ENCODE results near the gene TENT5C. TPM values are rescaled to one million over a fixed set of nuclear protein-coding genes. Genes with fewer than 3 reads are reported as not detected.

The TENT5C gene
- polyA plus RNA-seq, 2 donors, result 0.20 to 0.29 TPM

DNA sequence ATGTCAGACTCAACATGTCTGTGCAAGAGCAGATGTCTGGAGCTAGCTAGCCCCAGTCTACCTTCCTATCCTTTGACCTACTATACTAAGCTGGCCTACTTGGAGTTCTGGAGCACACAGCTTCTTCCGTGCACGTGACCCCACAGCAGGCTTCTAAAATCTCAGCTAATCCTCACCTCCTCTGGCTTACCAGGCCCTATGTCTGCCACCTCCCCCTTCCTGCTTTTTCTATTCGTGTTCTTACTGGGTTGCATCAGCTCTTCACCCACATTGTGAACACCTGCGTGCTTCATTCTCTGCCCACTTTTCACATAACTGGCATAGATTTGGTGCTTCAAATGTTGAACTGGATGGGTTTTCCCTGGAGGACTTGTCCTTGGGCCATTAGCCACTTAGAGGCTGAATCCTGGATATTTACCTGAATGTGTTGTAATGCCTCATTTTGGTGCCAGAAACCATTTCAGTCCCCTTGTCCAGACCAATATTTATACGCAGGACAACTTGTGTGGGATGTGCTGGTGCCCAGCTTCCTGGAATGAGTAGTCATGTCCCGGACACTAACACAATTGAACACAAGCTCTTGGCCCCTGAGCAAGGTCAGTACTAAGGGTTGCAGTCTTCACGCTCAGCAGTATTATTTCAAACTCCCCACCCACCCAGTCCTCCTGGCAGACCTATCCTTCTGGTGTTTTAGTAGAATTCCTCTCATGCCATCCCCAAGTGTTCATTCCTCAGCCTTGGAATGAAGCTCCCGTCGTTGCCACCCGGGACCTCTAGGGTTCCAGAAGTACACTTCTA is 24.0 kb downstream of the TENT5C start:
- Histone ChIP-seq H3K27me3 (ENCODE audit: control insufficient read depth in 1 of 2, insufficient read depth in 2 of 2, low read length in 2 of 2) (no peaks in the 10 kb centered on the region), H3K4me3 (ENCODE audit: low read depth in 1 of 2, low read length in 2 of 2) (no peak overlapping the region), H3K27ac (ENCODE audit: low read depth in 2 of 2, low read length in 1 of 2) (no peak overlapping the region), H3K4me1 (ENCODE audit: control insufficient read depth in 2 of 2, insufficient read depth in 2 of 2, low read length in 1 of 2) (peaks cover 0 to 2% of the 10 kb centered on the region in 2 donors), H3K36me3 (ENCODE audit: control insufficient read depth in 2 of 2, insufficient read depth in 2 of 2, low read length in 1 of 2) (no peaks in the 10 kb centered on the region), H3K9me3 (ENCODE audit: control insufficient read depth in 2 of 2, insufficient read depth in 1 of 2, low read depth in 1 of 2, low read length in 1 of 2) (no peaks in the 10 kb centered on the region)
- WGBS, 2 donors, result 82 to 91% methylated on average over 10 of the region's 10 CpGs

DNA sequence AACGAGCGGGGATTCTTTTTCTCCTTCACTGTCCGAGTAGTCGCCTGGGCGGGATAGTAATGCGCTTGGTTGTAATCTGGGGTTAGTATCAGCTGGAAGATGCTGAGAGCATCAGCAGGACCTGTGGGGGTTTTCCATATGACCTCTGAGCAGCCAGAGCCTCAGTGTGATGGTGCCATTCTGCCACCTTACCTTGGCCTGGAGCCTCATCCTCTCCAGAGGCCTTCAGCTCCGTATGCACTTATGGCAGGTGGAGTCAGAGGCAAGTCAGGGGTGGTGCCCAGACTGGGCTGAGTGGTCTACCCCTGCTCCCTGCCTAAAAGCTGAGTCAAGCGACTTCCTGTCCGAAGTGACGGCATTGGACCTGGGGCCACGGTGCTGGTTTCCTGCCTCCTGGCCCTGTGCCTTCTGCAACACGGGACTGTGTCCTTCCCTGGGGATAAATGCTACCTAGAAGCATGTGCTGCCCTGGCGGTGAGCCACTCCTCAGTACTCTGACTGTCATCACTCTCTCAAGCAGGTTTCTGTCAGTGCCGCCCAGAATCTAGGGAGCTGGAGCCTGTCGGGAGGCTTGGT is 24.7 kb downstream of the TENT5C start:
- Histone ChIP-seq H3K27me3 (ENCODE audit: control insufficient read depth in 1 of 2, insufficient read depth in 2 of 2, low read length in 2 of 2) (no peaks in the 10 kb centered on the region), H3K4me3 (ENCODE audit: low read depth in 1 of 2, low read length in 2 of 2) (no peak overlapping the region), H3K9me3 (ENCODE audit: control insufficient read depth in 2 of 2, insufficient read depth in 1 of 2, low read depth in 1 of 2, low read length in 1 of 2) (no peaks in the 10 kb centered on the region), H3K27ac (ENCODE audit: low read depth in 2 of 2, low read length in 1 of 2) (no peak overlapping the region), H3K4me1 (ENCODE audit: control insufficient read depth in 2 of 2, insufficient read depth in 2 of 2, low read length in 1 of 2) (peaks cover 0 to 2% of the 10 kb centered on the region in 2 donors), H3K36me3 (ENCODE audit: control insufficient read depth in 2 of 2, insufficient read depth in 2 of 2, low read length in 1 of 2) (no peaks in the 10 kb centered on the region)
- 85% methylated on average over 15 of the region's 15 CpGs for WGBS, 2 donors

- Histone ChIP-seq H3K4me1 (ENCODE audit: control insufficient read depth in 2 of 2, insufficient read depth in 2 of 2, low read length in 1 of 2) (peaks cover 0 to 2% of the 10 kb centered on the region in 2 donors), H3K4me3 (ENCODE audit: low read depth in 1 of 2, low read length in 2 of 2) (no peak overlapping the region), H3K27ac (ENCODE audit: low read depth in 2 of 2, low read length in 1 of 2) (no peak overlapping the region), H3K27me3 (ENCODE audit: control insufficient read depth in 1 of 2, insufficient read depth in 2 of 2, low read length in 2 of 2) (no peaks in the 10 kb centered on the region), H3K9me3 (ENCODE audit: control insufficient read depth in 2 of 2, insufficient read depth in 1 of 2, low read depth in 1 of 2, low read length in 1 of 2) (no peaks in the 10 kb centered on the region), H3K36me3 (ENCODE audit: control insufficient read depth in 2 of 2, insufficient read depth in 2 of 2, low read length in 1 of 2) (no peaks in the 10 kb centered on the region)
- WGBS, 2 donors, result 59 to 81% methylated on average over 7 of the region's 7 CpGs
Measured at GRCh38 chr1:117631359-117632160, 25.7 kb downstream of the TENT5C start.

- no peaks in the 10 kb centered on the region for H3K9me3 ChIP-seq (ENCODE audit: control insufficient read depth in 2 of 2, insufficient read depth in 1 of 2, low read depth in 1 of 2, low read length in 1 of 2)
- H3K36me3 ChIP-seq (ENCODE audit: control insufficient read depth in 2 of 2, insufficient read depth in 2 of 2, low read length in 1 of 2), result no peaks in the 10 kb centered on the region
- no peak overlapping the region for H3K4me3 ChIP-seq (ENCODE audit: low read depth in 1 of 2, low read length in 2 of 2)
- H3K4me1 ChIP-seq (ENCODE audit: control insufficient read depth in 2 of 2, insufficient read depth in 2 of 2, low read length in 1 of 2), result peaks cover 0 to 2% of the 10 kb centered on the region in 2 donors
- no peaks in the 10 kb centered on the region for H3K27me3 ChIP-seq (ENCODE audit: control insufficient read depth in 1 of 2, insufficient read depth in 2 of 2, low read length in 2 of 2)
- no peak overlapping the region for H3K27ac ChIP-seq (ENCODE audit: low read depth in 2 of 2, low read length in 1 of 2)
- 49 to 62% methylated on average over 6 of the region's 6 CpGs for WGBS, 2 donors
Measured at GRCh38 chr1:117632269-117633067, 26.6 kb downstream of the TENT5C start.

DNA sequence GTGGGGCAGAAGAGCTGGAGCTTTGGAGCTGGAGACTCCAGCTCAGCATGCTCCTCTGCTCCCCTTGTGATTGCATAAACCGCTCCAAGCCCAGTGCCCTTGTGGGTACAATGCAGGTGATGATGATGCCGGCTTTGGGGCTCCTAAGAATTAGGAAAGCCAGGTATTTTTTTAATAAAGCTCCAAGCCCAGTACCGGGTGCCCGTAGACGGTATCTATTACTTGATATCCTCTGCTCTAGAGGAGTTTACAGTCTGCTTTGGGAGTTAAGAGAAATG is 27.2 kb downstream of the TENT5C start:
- no peaks in the 10 kb centered on the region for H3K36me3 ChIP-seq (ENCODE audit: control insufficient read depth in 2 of 2, insufficient read depth in 2 of 2, low read length in 1 of 2)
- H3K27me3 ChIP-seq (ENCODE audit: control insufficient read depth in 1 of 2, insufficient read depth in 2 of 2, low read length in 2 of 2), result no peaks in the 10 kb centered on the region
- no peak overlapping the region for H3K4me3 ChIP-seq (ENCODE audit: low read depth in 1 of 2, low read length in 2 of 2)
- no peak overlapping the region for H3K27ac ChIP-seq (ENCODE audit: low read depth in 2 of 2, low read length in 1 of 2)
- peaks cover 0 to 2% of the 10 kb centered on the region in 2 donors for H3K4me1 ChIP-seq (ENCODE audit: control insufficient read depth in 2 of 2, insufficient read depth in 2 of 2, low read length in 1 of 2)
- WGBS, 2 donors, result 79 to 88% methylated on average over 5 of the region's 5 CpGs
- H3K9me3 ChIP-seq (ENCODE audit: control insufficient read depth in 2 of 2, insufficient read depth in 1 of 2, low read depth in 1 of 2, low read length in 1 of 2), result no peaks in the 10 kb centered on the region

DNA sequence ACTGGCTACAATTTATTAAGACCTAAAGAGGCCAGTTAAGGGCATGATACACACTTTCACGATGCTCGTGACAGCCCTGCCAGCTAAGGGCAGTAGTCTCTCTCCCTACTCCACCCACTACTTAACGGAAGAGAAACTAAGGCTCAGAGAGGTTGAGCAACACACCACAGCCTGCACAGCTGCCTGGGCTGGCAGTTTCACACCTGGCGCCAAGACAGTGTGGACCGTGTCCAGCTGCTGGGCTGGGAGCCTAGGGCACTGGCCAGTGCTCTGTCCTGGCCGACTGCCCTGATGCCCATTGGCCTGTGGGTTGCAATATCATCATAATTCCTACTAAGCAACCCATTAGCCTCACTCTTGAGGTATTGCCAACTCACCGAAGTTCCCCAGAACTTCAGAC is 27.6 kb downstream of the TENT5C start:
- no peaks in the 10 kb centered on the region for H3K9me3 ChIP-seq (ENCODE audit: control insufficient read depth in 2 of 2, insufficient read depth in 1 of 2, low read depth in 1 of 2, low read length in 1 of 2)
- H3K27me3 ChIP-seq (ENCODE audit: control insufficient read depth in 1 of 2, insufficient read depth in 2 of 2, low read length in 2 of 2), result no peaks in the 10 kb centered on the region
- no peak overlapping the region for H3K27ac ChIP-seq (ENCODE audit: low read depth in 2 of 2, low read length in 1 of 2)
- 71 to 81% methylated on average over 7 of the region's 7 CpGs for WGBS, 2 donors
- no peaks in the 10 kb centered on the region for H3K36me3 ChIP-seq (ENCODE audit: control insufficient read depth in 2 of 2, insufficient read depth in 2 of 2, low read length in 1 of 2)
- H3K4me1 ChIP-seq (ENCODE audit: control insufficient read depth in 2 of 2, insufficient read depth in 2 of 2, low read length in 1 of 2), result peaks cover 0 to 2% of the 10 kb centered on the region in 2 donors
- H3K4me3 ChIP-seq (ENCODE audit: low read depth in 1 of 2, low read length in 2 of 2), result no peak overlapping the region

- H3K4me1 ChIP-seq (ENCODE audit: control insufficient read depth in 2 of 2, insufficient read depth in 2 of 2, low read length in 1 of 2), result peaks cover 0 to 2% of the 10 kb centered on the region in 2 donors
- no peak overlapping the region for H3K4me3 ChIP-seq (ENCODE audit: low read depth in 1 of 2, low read length in 2 of 2)
- no peaks in the 10 kb centered on the region for H3K36me3 ChIP-seq (ENCODE audit: control insufficient read depth in 2 of 2, insufficient read depth in 2 of 2, low read length in 1 of 2)
- no peaks in the 10 kb centered on the region for H3K27me3 ChIP-seq (ENCODE audit: control insufficient read depth in 1 of 2, insufficient read depth in 2 of 2, low read length in 2 of 2)
- H3K27ac ChIP-seq (ENCODE audit: low read depth in 2 of 2, low read length in 1 of 2), result no peak overlapping the region
- WGBS, 2 donors, result 88 to 94% methylated on average over 5 of the region's 5 CpGs
- H3K9me3 ChIP-seq (ENCODE audit: control insufficient read depth in 2 of 2, insufficient read depth in 1 of 2, low read depth in 1 of 2, low read length in 1 of 2), result no peaks in the 10 kb centered on the region
Measured at GRCh38 chr1:117633936-117634335, 28.1 kb downstream of the TENT5C start.

DNA sequence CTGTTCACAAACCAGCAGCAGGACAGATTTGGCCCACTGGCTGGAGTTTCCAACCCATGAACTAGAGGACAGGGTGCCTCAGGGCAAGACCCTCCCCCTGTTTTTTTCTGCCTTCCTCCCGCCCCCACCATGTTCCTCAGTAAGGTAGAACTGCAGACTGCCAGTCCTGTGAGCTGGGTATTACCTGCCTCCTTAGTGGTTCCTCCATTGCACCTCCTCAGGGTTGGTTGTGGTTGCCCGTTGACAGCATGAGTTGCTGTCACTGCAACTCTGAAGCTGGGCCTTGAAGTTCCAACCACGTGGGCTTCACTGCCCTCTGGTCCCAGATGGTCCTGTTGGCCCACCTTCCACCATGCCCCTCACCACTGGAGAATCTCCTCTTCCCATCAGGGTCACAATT is 28.8 kb downstream of the TENT5C start:
- Histone ChIP-seq H3K4me3 (ENCODE audit: low read depth in 1 of 2, low read length in 2 of 2) (no peak overlapping the region), H3K27ac (ENCODE audit: low read depth in 2 of 2, low read length in 1 of 2) (no peak overlapping the region)
- whole genome bisulfite sequencing, 2 donors, result 72 to 90% methylated on average over 3 of the region's 3 CpGs

GRCh38 chr1:117635805-117636204 is 30.0 kb downstream of the TENT5C start:
- WGBS, 2 donors, result 87 to 92% methylated on average over 3 of the region's 3 CpGs
- H3K36me3 ChIP-seq (ENCODE audit: control insufficient read depth in 2 of 2, insufficient read depth in 2 of 2, low read length in 1 of 2), result no peaks in the 10 kb centered on the region
- no peak overlapping the region for H3K27ac ChIP-seq (ENCODE audit: low read depth in 2 of 2, low read length in 1 of 2)
- H3K27me3 ChIP-seq (ENCODE audit: control insufficient read depth in 1 of 2, insufficient read depth in 2 of 2, low read length in 2 of 2), result no peaks in the 10 kb centered on the region
- H3K9me3 ChIP-seq (ENCODE audit: control insufficient read depth in 2 of 2, insufficient read depth in 1 of 2, low read depth in 1 of 2, low read length in 1 of 2), result no peaks in the 10 kb centered on the region
- H3K4me3 ChIP-seq (ENCODE audit: low read depth in 1 of 2, low read length in 2 of 2), result no peak overlapping the region
- peaks cover 0 to 2% of the 10 kb centered on the region in 2 donors for H3K4me1 ChIP-seq (ENCODE audit: control insufficient read depth in 2 of 2, insufficient read depth in 2 of 2, low read length in 1 of 2)

More for the DNA sequence above, 28.8 kb downstream of the TENT5C start:
- H3K36me3 ChIP-seq (ENCODE audit: control insufficient read depth in 2 of 2, insufficient read depth in 2 of 2, low read length in 1 of 2), result no peaks in the 10 kb centered on the region
- peaks cover 0 to 2% of the 10 kb centered on the region in 2 donors for H3K4me1 ChIP-seq (ENCODE audit: control insufficient read depth in 2 of 2, insufficient read depth in 2 of 2, low read length in 1 of 2)
- no peaks in the 10 kb centered on the region for H3K9me3 ChIP-seq (ENCODE audit: control insufficient read depth in 2 of 2, insufficient read depth in 1 of 2, low read depth in 1 of 2, low read length in 1 of 2)
- H3K27me3 ChIP-seq (ENCODE audit: control insufficient read depth in 1 of 2, insufficient read depth in 2 of 2, low read length in 2 of 2), result no peaks in the 10 kb centered on the region
